NB4 (cell line): ENCODE results near the gene PACC1.

ENCODE experiments used
- CTCF ChIP-seq: IDR thresholded peaks from one replicate; pipeline ENCODE4 v1.5.1; 2012; ENCODE audit warnings: low read depth, low read length
- MAX ChIP-seq: IDR thresholded peaks from 2 replicates; pipeline ENCODE4 v1.6.1; 2011; ENCODE audit warnings: low read depth, low read length
- MYC ChIP-seq: IDR thresholded peaks from 2 replicates; pipeline ENCODE4 v1.6.1; 2011; ENCODE audit warnings: low read depth, low read length
- POLR2A ChIP-seq: IDR thresholded peaks from 2 replicates; pipeline ENCODE4 v1.6.1; 2011; ENCODE audit warnings: mild to moderate bottlenecking; ENCODE audit not compliant: insufficient read length; ENCODE audit errors: extremely low read depth

- no peak for TF ChIP-seq POLR2A
- no peak for TF ChIP-seq CTCF
- no peak for TF ChIP-seq MAX
- TF ChIP-seq MYC, result no peak
These were observed 99.5 kb downstream of the PACC1 start for GRCh38 chr1:212315184-212315583.
